HepG2 (cell line): Measurements from ENCODE around the gene ST6GALNAC6. TPM values are rescaled to one million over a fixed set of nuclear protein-coding genes. Genes with fewer than 3 reads are reported as not detected.

Experiments used
- EZH2 ChIP-seq: conservative IDR thresholded peaks from 2 replicates; pipeline ENCODE4 v1.6.1; 2012; ENCODE audit warnings: mild to moderate bottlenecking, low read depth, low read length, moderate library complexity
- FOXK1 ChIP-seq: sonication (generic); formaldehyde crosslinking; IDR thresholded peaks from 2 replicates; pipeline ENCODE4 v1.4.0; 2020; ENCODE audit warnings: low read depth, missing genetic modification reagents, borderline replicate concordance
- GATAD1 ChIP-seq: IDR thresholded peaks from 2 replicates; pipeline ENCODE4 v1.6.1; 2016; ENCODE audit warnings: missing genetic modification reagents, missing compliant biosample characterization
- HMG20B ChIP-seq: conservative IDR thresholded peaks from 2 replicates; pipeline ENCODE4 v1.6.1; 2016; ENCODE audit warnings: missing genetic modification reagents, missing compliant biosample characterization
- KDM1A ChIP-seq: IDR thresholded peaks from 2 replicates; pipeline ENCODE4 v1.6.1; 2016; ENCODE audit warnings: missing compliant biosample characterization
- MAFG ChIP-seq: sonication (generic); formaldehyde crosslinking; IDR thresholded peaks from 2 replicates; pipeline ENCODE4 v1.5.1; 2020; ENCODE audit warnings: mild to moderate bottlenecking, missing genetic modification reagents
- NCOA1 ChIP-seq: sonication (generic); formaldehyde crosslinking; IDR thresholded peaks from 2 replicates; pipeline ENCODE4 v1.9.0; 2021; ENCODE audit warnings: missing genetic modification reagents
- NFKB2 ChIP-seq: sonication (generic); formaldehyde crosslinking; IDR thresholded peaks from 2 replicates; pipeline ENCODE4 v1.4.0; 2020; ENCODE audit warnings: missing genetic modification reagents, borderline replicate concordance
- PTBP1 ChIP-seq: fragments of 200-400 bp; formaldehyde crosslinking; IDR thresholded peaks from 2 replicates; pipeline ENCODE4 v1.6.1; 2018; ENCODE audit warnings: low read length, low read depth; ENCODE audit not compliant: poor library complexity, severe bottlenecking
- SALL1 ChIP-seq: sonication (generic); formaldehyde crosslinking; IDR thresholded peaks from 2 replicates; pipeline ENCODE4 v1.8.0; 2022; ENCODE audit warnings: mild to moderate bottlenecking, missing genetic modification reagents
- TCF12 ChIP-seq, 2 experiments: fragments of 450-650 bp in 1 of 2; sonication (generic) in 1 of 2; formaldehyde crosslinking in 1 of 2; IDR thresholded peaks; 2 replicates each; pipeline versions ENCODE4 v1.6.1 to v1.8.0; 2017 to 2022; ENCODE audit warnings: antibody characterized with exemption in 1 of 2, mild to moderate bottlenecking in 1 of 2, missing genetic modification reagents in 1 of 2, moderate library complexity in 1 of 2
- YEATS2 ChIP-seq: sonication (generic); formaldehyde crosslinking; IDR thresholded peaks from 2 replicates; pipeline ENCODE4 v1.4.0; 2020; ENCODE audit warnings: missing genetic modification reagents, borderline replicate concordance
- ZFP37 ChIP-seq: sonication (generic); formaldehyde crosslinking; IDR thresholded peaks from 2 replicates; pipeline ENCODE4 v1.4.0; 2020; ENCODE audit warnings: missing genetic modification reagents, borderline replicate concordance
- ZFP82 ChIP-seq: sonication (generic); formaldehyde crosslinking; IDR thresholded peaks from 2 replicates; pipeline ENCODE4 v1.5.1; 2020; ENCODE audit warnings: mild to moderate bottlenecking, missing genetic modification reagents, borderline replicate concordance
- ZMYM3 ChIP-seq: sonication (generic); formaldehyde crosslinking; IDR thresholded peaks from 2 replicates; pipeline ENCODE4 v1.5.1; 2020; ENCODE audit warnings: mild to moderate bottlenecking, missing genetic modification reagents
- ZNF10 ChIP-seq: sonication (generic); formaldehyde crosslinking; IDR thresholded peaks from 2 replicates; pipeline ENCODE4 v1.4.0; 2020; ENCODE audit warnings: mild to moderate bottlenecking, low read depth, missing genetic modification reagents, borderline replicate concordance
- ZNF207 ChIP-seq: fragments of 450-650 bp; IDR thresholded peaks from 2 replicates; pipeline ENCODE4 v1.6.1; 2016; ENCODE audit warnings: antibody characterized with exemption, borderline replicate concordance
- ZNF282 ChIP-seq: fragments of 450-650 bp; IDR thresholded peaks from 2 replicates; pipeline ENCODE4 v1.6.1; 2018; ENCODE audit not compliant: partially characterized antibody
- ZNF350 ChIP-seq: sonication (generic); formaldehyde crosslinking; IDR thresholded peaks from 2 replicates; pipeline ENCODE4 v1.4.0; 2020; ENCODE audit warnings: mild to moderate bottlenecking, low read depth, missing genetic modification reagents, borderline replicate concordance
- ZNF468 ChIP-seq: sonication (generic); formaldehyde crosslinking; IDR thresholded peaks from 2 replicates; pipeline ENCODE4 v1.8.0; 2022; ENCODE audit warnings: mild to moderate bottlenecking, moderate library complexity, missing genetic modification reagents
- ZNF562 ChIP-seq: sonication (generic); formaldehyde crosslinking; IDR thresholded peaks from 2 replicates; pipeline ENCODE4 v1.8.0; 2022; ENCODE audit warnings: missing genetic modification reagents, borderline replicate concordance
- ZNF614 ChIP-seq: IDR thresholded peaks from 2 replicates; pipeline ENCODE4 v1.6.1; 2018; ENCODE audit warnings: missing biosample characterization, missing genetic modification reagents, inconsistent platforms, borderline replicate concordance
- ZNF703 ChIP-seq: sonication (generic); formaldehyde crosslinking; IDR thresholded peaks from 2 replicates; pipeline ENCODE4 v1.5.1; 2020; ENCODE audit warnings: missing genetic modification reagents, mild to moderate bottlenecking, moderate library complexity, borderline replicate concordance
- ZNF75D ChIP-seq: sonication (generic); formaldehyde crosslinking; IDR thresholded peaks from 2 replicates; pipeline ENCODE4 v1.8.1; 2023; ENCODE audit warnings: missing genetic modification reagents, mild to moderate bottlenecking, borderline replicate concordance
- polyA plus RNA-seq, 8 experiments: library from polyadenylated mRNA; depleted of rRNA in 3 of 8; stranded (reverse) in 7 of 8; unstranded in 1 of 8; fragments of >200 nt; fragmentation: Illumina TruSeq in 4 of 8; extraction: Trizol in 4 of 8; gene quantifications; 2 replicates each; pipeline versions ENCODE4 v1.2.1 to v1.2.3, GENCODE V29; 2011 to 2016; ENCODE audit warnings: low read depth in 4 of 8, missing spikeins in 1 of 8, mixed read lengths in 1 of 8; ENCODE audit not compliant: insufficient read depth in 1 of 8
- total RNA-seq, 5 experiments: library from RNA; depleted of rRNA; stranded (reverse); fragments of >200 nt; fragmentation: Illumina TruSeq; extraction: Trizol; gene quantifications; 2 replicates each; pipeline ENCODE4 v1.2.3, GENCODE V29; 2016; ENCODE audit warnings: low read depth in 1 of 5
- TF ChIP-seq, protein P1 (sequence below): sonication (generic); formaldehyde crosslinking; IDR thresholded peaks from 2 replicates; pipeline ENCODE4 v1.4.0; 2020; ENCODE audit warnings: missing genetic modification reagents
- TF ChIP-seq, protein P2 (sequence below): sonication (generic); formaldehyde crosslinking; IDR thresholded peaks from 2 replicates; pipeline ENCODE4 v1.4.0; 2020; ENCODE audit warnings: low read depth, missing genetic modification reagents
- TF ChIP-seq, protein P3 (sequence below): sonication (generic); formaldehyde crosslinking; IDR thresholded peaks from 2 replicates; pipeline ENCODE4 v1.8.0; 2022; ENCODE audit warnings: missing genetic modification reagents, mild to moderate bottlenecking, inconsistent platforms, borderline replicate concordance

The ST6GALNAC6 gene
- total and polyA plus RNA-seq, 2 of the 13 experiments (the other 11 are each of a cell fraction or from before 2014, with no cell fraction given): 18.5 to 65.4 TPM

DNA sequence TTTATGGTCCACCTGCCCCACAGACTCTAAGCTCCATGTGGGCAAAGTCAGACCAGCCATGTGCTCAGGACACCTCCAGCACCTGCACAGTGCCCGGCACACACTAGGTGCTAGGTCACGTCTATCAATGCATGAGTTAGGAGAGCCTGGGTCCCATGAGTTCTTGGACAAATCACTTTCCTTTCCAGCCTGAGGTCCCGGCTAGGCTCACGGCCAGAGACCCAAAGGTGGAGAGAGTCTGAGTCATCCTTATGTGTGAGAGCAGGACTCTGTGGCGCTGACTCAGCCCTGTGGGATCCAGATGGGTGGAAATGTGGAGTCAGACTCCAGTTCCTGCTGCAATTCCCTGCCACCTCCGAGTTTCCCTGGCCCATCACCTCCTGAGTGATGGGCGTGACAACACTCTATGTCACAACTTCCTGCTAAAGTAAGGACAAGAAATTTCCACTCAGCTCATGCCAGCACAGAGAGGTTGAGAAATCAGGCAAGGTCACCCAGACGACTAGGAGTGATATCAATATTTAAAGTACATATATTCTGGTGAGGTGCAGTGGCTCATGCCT is 19.9 kb upstream of the ST6GALNAC6 start (continued):
- TF ChIP-seq MAFG (CRISPR knock-in tag): peak; percentile 85
- TF ChIP-seq HMG20B (CRISPR knock-in tag): no peak
- TF ChIP-seq ZNF468 (CRISPR knock-in tag): no peak
- TF ChIP-seq ZNF10 (CRISPR knock-in tag): no peak
- no peak for TF ChIP-seq ZFP82 (CRISPR knock-in tag)
- no peak for TF ChIP-seq ZNF350 (CRISPR knock-in tag)
- TF ChIP-seq ZNF703 (CRISPR knock-in tag): no peak
- TF ChIP-seq PTBP1: no peak
- TF ChIP-seq ZFP37: no peak
- TF ChIP-seq ZNF614 (CRISPR knock-in tag): 0 out of 2 replicates have a peak, but pooled peaks have one; percentile 18
- no peak for TF ChIP-seq ZNF282
- TF ChIP-seq SALL1 (CRISPR knock-in tag): peak; percentile 23; the same call in 1 of the 2 replicates
- no peak for TF ChIP-seq ZNF562
- no peak for TF ChIP-seq ZNF75D
- no peak for TF ChIP-seq FOXK1 (CRISPR knock-in tag)
- TF ChIP-seq, protein P1, sequence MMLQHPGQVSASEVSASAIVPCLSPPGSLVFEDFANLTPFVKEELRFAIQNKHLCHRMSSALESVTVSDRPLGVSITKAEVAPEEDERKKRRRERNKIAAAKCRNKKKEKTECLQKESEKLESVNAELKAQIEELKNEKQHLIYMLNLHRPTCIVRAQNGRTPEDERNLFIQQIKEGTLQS (CRISPR knock-in tag): peak; percentile 82
- 0 out of 2 replicates have a peak, but pooled peaks have one; percentile 25 for TF ChIP-seq NFKB2
- no peak for TF ChIP-seq TCF12 (IDR thresholded peaks at IDR 0.05)
- TF ChIP-seq TCF12 (CRISPR knock-in tag; IDR thresholded peaks at IDR 0.05): no peak
- TF ChIP-seq EZH2: no peak
- peak; percentile 79 for TF ChIP-seq ZMYM3 (CRISPR knock-in tag)
- no peak for TF ChIP-seq YEATS2 (CRISPR knock-in tag)
- no peak for TF ChIP-seq GATAD1
- no peak for TF ChIP-seq NCOA1 (CRISPR knock-in tag)
- TF ChIP-seq, protein P2, sequence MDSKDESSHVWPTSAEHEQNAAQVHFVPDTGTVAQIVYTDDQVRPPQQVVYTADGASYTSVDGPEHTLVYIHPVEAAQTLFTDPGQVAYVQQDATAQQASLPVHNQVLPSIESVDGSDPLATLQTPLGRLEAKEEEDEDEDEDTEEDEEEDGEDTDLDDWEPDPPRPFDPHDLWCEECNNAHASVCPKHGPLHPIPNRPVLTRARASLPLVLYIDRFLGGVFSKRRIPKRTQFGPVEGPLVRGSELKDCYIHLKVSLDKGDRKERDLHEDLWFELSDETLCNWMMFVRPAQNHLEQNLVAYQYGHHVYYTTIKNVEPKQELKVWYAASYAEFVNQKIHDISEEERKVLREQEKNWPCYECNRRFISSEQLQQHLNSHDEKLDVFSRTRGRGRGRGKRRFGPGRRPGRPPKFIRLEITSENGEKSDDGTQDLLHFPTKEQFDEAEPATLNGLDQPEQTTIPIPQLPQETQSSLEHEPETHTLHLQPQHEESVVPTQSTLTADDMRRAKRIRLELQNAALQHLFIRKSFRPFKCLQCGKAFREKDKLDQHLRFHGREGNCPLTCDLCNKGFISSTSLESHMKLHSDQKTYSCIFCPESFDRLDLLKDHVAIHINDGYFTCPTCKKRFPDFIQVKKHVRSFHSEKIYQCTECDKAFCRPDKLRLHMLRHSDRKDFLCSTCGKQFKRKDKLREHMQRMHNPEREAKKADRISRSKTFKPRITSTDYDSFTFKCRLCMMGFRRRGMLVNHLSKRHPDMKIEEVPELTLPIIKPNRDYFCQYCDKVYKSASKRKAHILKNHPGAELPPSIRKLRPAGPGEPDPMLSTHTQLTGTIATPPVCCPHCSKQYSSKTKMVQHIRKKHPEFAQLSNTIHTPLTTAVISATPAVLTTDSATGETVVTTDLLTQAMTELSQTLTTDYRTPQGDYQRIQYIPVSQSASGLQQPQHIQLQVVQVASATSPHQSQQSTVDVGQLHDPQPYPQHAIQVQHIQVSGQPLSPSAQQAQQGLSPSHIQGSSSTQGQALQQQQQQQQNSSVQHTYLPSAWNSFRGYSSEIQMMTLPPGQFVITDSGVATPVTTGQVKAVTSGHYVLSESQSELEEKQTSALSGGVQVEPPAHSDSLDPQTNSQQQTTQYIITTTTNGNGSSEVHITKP: no peak
- 0 out of 2 replicates have a peak, but pooled peaks have one; percentile 62 for TF ChIP-seq KDM1A (CRISPR knock-in tag)
- TF ChIP-seq, protein P3, sequence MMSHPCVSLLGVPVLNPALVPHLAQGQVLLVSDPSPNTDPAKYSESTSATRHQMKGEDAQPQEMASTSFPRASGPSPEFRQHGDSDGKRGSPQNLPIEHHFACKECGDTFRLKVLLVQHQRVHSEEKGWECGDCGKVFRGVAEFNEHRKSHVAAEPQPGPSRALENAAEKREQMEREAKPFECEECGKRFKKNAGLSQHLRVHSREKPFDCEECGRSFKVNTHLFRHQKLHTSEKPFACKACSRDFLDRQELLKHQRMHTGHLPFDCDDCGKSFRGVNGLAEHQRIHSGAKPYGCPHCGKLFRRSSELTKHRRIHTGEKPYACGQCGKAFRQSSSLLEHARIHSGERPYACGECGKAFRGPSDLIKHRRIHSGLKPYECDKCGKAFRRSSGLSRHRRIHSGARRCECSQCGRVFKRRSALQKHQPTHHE (CRISPR knock-in tag): no peak
- TF ChIP-seq ZNF207: no peak
